DOHH2 (cell line): ENCODE measurements around the gene GFAP.

Experiments used
- EZH2phosphoT487 ChIP-seq: fragments of 200-600 bp; sonication (generic); IDR thresholded peaks from 2 replicates; pipeline ENCODE4 v1.6.1; 2017; ENCODE audit warnings: borderline replicate concordance, mild to moderate bottlenecking, antibody characterized with exemption, low read length, moderate library complexity, mixed read lengths
- TF ChIP-seq, protein P1 (sequence below): fragments of 200-600 bp; sonication (generic); IDR thresholded peaks from one replicate; pipeline ENCODE4 v1.5.1; 2014; ENCODE audit warnings: antibody characterized with exemption, mild to moderate bottlenecking, low read depth, low read length; ENCODE audit not compliant: poor library complexity, severe bottlenecking

DNA sequence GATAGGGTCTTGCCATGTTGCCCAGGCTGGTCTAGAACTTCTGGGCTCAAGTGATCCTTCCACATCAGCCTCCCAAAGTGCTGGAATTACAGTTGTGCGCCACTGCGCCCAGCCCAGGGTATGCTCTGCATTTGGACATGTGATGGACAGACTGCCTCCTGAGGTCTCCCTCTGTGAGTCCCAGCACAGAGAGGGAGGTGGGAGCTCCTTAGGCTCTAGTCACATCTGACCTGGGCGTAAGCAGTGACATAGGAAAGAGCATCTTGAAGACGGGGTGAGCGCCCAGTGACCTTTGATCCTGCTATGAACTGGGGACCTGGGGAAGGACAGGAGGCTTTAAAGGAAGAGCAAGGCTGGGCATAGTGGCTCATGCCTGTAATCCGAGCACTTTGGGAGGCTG, 2.2 kb upstream of the GFAP start:
- TF ChIP-seq, protein P1, sequence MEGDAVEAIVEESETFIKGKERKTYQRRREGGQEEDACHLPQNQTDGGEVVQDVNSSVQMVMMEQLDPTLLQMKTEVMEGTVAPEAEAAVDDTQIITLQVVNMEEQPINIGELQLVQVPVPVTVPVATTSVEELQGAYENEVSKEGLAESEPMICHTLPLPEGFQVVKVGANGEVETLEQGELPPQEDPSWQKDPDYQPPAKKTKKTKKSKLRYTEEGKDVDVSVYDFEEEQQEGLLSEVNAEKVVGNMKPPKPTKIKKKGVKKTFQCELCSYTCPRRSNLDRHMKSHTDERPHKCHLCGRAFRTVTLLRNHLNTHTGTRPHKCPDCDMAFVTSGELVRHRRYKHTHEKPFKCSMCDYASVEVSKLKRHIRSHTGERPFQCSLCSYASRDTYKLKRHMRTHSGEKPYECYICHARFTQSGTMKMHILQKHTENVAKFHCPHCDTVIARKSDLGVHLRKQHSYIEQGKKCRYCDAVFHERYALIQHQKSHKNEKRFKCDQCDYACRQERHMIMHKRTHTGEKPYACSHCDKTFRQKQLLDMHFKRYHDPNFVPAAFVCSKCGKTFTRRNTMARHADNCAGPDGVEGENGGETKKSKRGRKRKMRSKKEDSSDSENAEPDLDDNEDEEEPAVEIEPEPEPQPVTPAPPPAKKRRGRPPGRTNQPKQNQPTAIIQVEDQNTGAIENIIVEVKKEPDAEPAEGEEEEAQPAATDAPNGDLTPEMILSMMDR = no peak
- TF ChIP-seq EZH2phosphoT487 = no peak
